ENCODE data around the gene PPP3R1. TPM values are rescaled to one million over a fixed set of nuclear protein-coding genes. Genes with fewer than 3 reads are reported as not detected.
A peak's percentile ranks its signal among the peaks of the same experiment; 100 is the strongest.

PPP3R1 gene
- total RNA-seq, 1 experiment from 2014 or later = 70.9 TPM

GRCh38 chr2:68203587-68203986, 48.7 kb downstream of the PPP3R1 start:
- no peak for DNase-seq
- no peaks in the 10 kb centered on the region for H3K9me3 ChIP-seq
- no peak overlapping the region for H3K27ac Mint-ChIP-seq (ENCODE audit: unreplicated experiment)
- BruUV-seq (replicated peaks) = no TSS peak
- H3K9me3 Mint-ChIP-seq (ENCODE audit: unreplicated experiment) = no peaks in the 10 kb centered on the region
- no peaks in the 10 kb centered on the region for H3K27me3 ChIP-seq (replicated peaks; ENCODE audit: control insufficient read depth, insufficient read depth, low read length)
- no peaks in the 10 kb centered on the region for H3K27me3 Mint-ChIP-seq (ENCODE audit: insufficient read depth, unreplicated experiment)
- no peaks in the 10 kb centered on the region; the same call in 1 of the 2 replicates for H3K36me3 ChIP-seq (ENCODE audit: control insufficient read depth, insufficient read depth, low read length)
- no peak overlapping the region for H3K4me3 Mint-ChIP-seq (ENCODE audit: unreplicated experiment)
- no peak overlapping the region for H3K4me3 ChIP-seq (ENCODE audit: low read depth, low read length)
- ChIA-PET POLR2A (no interaction called here), CTCF (interaction anchor here (0.6 kb wide), 1 partner anchor 238 kb away, joined by 4 read pairs; no protein-coding TSS in a partner anchor)
- TF ChIP-seq CTCF (IDR thresholded peaks at IDR 0.05; ENCODE audit: insufficient read depth in 1 of 2, low read depth in 1 of 2, low read length in 1 of 2, severe bottlenecking in 1 of 2, unreplicated experiment in 1 of 2) = no peak
- no peaks in the 10 kb centered on the region for H3K4me1 ChIP-seq
- peaks cover 13% of the 10 kb centered on the region for H3K4me1 Mint-ChIP-seq (ENCODE audit: low read depth, unreplicated experiment)
- intact Hi-C loops (cut with micrococcal nuclease; ENCODE audit: unreplicated experiment) = no loop called here
- H3K36me3 Mint-ChIP-seq (ENCODE audit: insufficient read depth, unreplicated experiment) = peaks cover 7% of the 10 kb centered on the region

- Histone ChIP-seq H3K4me3 (ENCODE audit: low read depth, low read length) (no peak overlapping the region), H3K27me3 (replicated peaks; ENCODE audit: control insufficient read depth, insufficient read depth, low read length) (no peaks in the 10 kb centered on the region), H3K9me3 (no peaks in the 10 kb centered on the region), H3K36me3 (ENCODE audit: control insufficient read depth, insufficient read depth, low read length) (no peaks in the 10 kb centered on the region), H3K4me1 (no peaks in the 10 kb centered on the region)
- intact Hi-C loops (cut with micrococcal nuclease; ENCODE audit: unreplicated experiment) = no loop called here
- Mint-ChIP-seq H3K4me1 (ENCODE audit: low read depth, unreplicated experiment) (no peaks in the 10 kb centered on the region), H3K27me3 (ENCODE audit: insufficient read depth, unreplicated experiment) (no peaks in the 10 kb centered on the region), H3K27ac (ENCODE audit: unreplicated experiment) (no peak overlapping the region), H3K9me3 (ENCODE audit: unreplicated experiment) (no peaks in the 10 kb centered on the region), H3K36me3 (ENCODE audit: insufficient read depth, unreplicated experiment) (peaks cover 7% of the 10 kb centered on the region), H3K4me3 (ENCODE audit: unreplicated experiment) (no peak overlapping the region)
- DNase-seq = no peak
- CTCF ChIA-PET = no interaction called here
- POLR2A ChIA-PET = no interaction called here
- TF ChIP-seq CTCF (IDR thresholded peaks at IDR 0.05; ENCODE audit: insufficient read depth in 1 of 2, low read depth in 1 of 2, low read length in 1 of 2, severe bottlenecking in 1 of 2, unreplicated experiment in 1 of 2) = no peak
- no TSS peak for BruUV-seq (replicated peaks)
Observed at GRCh38 chr2:68200157-68200787, 52.1 kb downstream of the PPP3R1 start.

GRCh38 chr2:68196120-68196716, 56.1 kb downstream of the PPP3R1 start:
- BruUV-seq (replicated peaks) = no TSS peak
- no peaks in the 10 kb centered on the region for H3K9me3 ChIP-seq
- no peaks in the 10 kb centered on the region for H3K4me1 ChIP-seq
- H3K27ac Mint-ChIP-seq (ENCODE audit: unreplicated experiment) = no peak overlapping the region
- H3K36me3 Mint-ChIP-seq (ENCODE audit: insufficient read depth, unreplicated experiment) = no peaks in the 10 kb centered on the region
- ChIA-PET POLR2A (interaction anchor here (0.6 kb wide), 1 partner anchor 31 kb away, joined by 6 read pairs; no protein-coding TSS in a partner anchor), CTCF (interaction anchor here (0.8 to 1.0 kb wide), 8 partner anchors 10 to 87 kb away, joined by 3 to 8 read pairs (median 3); partner anchors contain the start of gene PPP3R1)
- intact Hi-C loops (cut with micrococcal nuclease; ENCODE audit: unreplicated experiment) = loop anchor here (1.0 to 5.0 kb wide), 4 partner anchors 9 to 86 kb away; partner anchors contain the start of gene PPP3R1
- no peak overlapping the region for H3K4me3 Mint-ChIP-seq (ENCODE audit: unreplicated experiment)
- no peaks in the 10 kb centered on the region for H3K27me3 Mint-ChIP-seq (ENCODE audit: insufficient read depth, unreplicated experiment)
- no peak overlapping the region for H3K4me3 ChIP-seq (ENCODE audit: low read depth, low read length)
- no peaks in the 10 kb centered on the region for H3K36me3 ChIP-seq (ENCODE audit: control insufficient read depth, insufficient read depth, low read length)
- TF ChIP-seq CTCF (IDR thresholded peaks at IDR 0.05; ENCODE audit: insufficient read depth in 1 of 2, low read depth in 1 of 2, low read length in 1 of 2, severe bottlenecking in 1 of 2, unreplicated experiment in 1 of 2) = peak; percentile 51 to 52
- no peaks in the 10 kb centered on the region for H3K27me3 ChIP-seq (replicated peaks; ENCODE audit: control insufficient read depth, insufficient read depth, low read length)
- DNase-seq = peak in 1 of 2 experiments; percentile 34
- peaks cover 17% of the 10 kb centered on the region for H3K4me1 Mint-ChIP-seq (ENCODE audit: low read depth, unreplicated experiment)
- H3K9me3 Mint-ChIP-seq (ENCODE audit: unreplicated experiment) = no peaks in the 10 kb centered on the region
